GM21367 (cell line): ENCODE results near the gene UROD.
"Not testable (repeated sequence)": the region's sequence is repeated elsewhere in the genome, so short reads cannot be mapped to it uniquely, and the experiment has no call there.

ENCODE experiments used
- ATAC-seq: cut with Tn5 transposase; IDR thresholded peaks from one replicate; pipeline ENCODE4 v1.9.1; 2021; ENCODE audit not compliant: unreplicated experiment

Gene UROD

GRCh38 chr1:45011837-45012638 is at the start of gene UROD:
TSS of gene UROD (plus strand) at chr1:45012254. CDS start at chr1:45012266, 12 bp downstream.
- peak; percentile 54 for ATAC-seq

GRCh38 chr1:44962729-44963128 is 49.3 kb upstream of the UROD start:
- ATAC-seq = no peak

GRCh38 chr1:44964396-44964795 is 47.7 kb upstream of the UROD start:
- ATAC-seq = no peak

- ATAC-seq = no peak
Observed at GRCh38 chr1:44970317-44970716, 41.7 kb upstream of the UROD start.

- ATAC-seq = no peak
Observed at GRCh38 chr1:44973645-44974044, 38.4 kb upstream of the UROD start.

GRCh38 chr1:44976252-44976651 is 35.8 kb upstream of the UROD start:
- ATAC-seq = no peak

GRCh38 chr1:44977372-44977771 is 34.7 kb upstream of the UROD start:
- not testable (repeated sequence) for ATAC-seq

- no peak for ATAC-seq
Observed at GRCh38 chr1:44985747-44986359, 26.2 kb upstream of the UROD start.

GRCh38 chr1:44988531-44989156 is 23.4 kb upstream of the UROD start:
- ATAC-seq = no peak

- ATAC-seq = no peak
Observed at GRCh38 chr1:44994309-44994898, 17.6 kb upstream of the UROD start.

GRCh38 chr1:44995467-44996238 is 16.4 kb upstream of the UROD start:
- ATAC-seq = no peak

- no peak for ATAC-seq
Observed at GRCh38 chr1:44999232-44999631, 12.8 kb upstream of the UROD start.

GRCh38 chr1:45001011-45001481 is 11.0 kb upstream of the UROD start:
- no peak for ATAC-seq

GRCh38 chr1:45001576-45001975 is 10.5 kb upstream of the UROD start:
- ATAC-seq = not testable (repeated sequence)

- ATAC-seq = no peak
Observed at GRCh38 chr1:45002650-45003645, 9.1 kb upstream of the UROD start.

- ATAC-seq = no peak
Observed at GRCh38 chr1:45003741-45004140, 8.3 kb upstream of the UROD start.

- no peak for ATAC-seq
Observed at GRCh38 chr1:45004281-45004920, 7.7 kb upstream of the UROD start.

GRCh38 chr1:45005761-45006160 is 6.3 kb upstream of the UROD start:
- ATAC-seq = no peak

GRCh38 chr1:45007311-45007710 is 4.7 kb upstream of the UROD start:
- ATAC-seq = no peak
